Measurements from ENCODE around the gene MTHFSD.

Gene MTHFSD

DNA sequence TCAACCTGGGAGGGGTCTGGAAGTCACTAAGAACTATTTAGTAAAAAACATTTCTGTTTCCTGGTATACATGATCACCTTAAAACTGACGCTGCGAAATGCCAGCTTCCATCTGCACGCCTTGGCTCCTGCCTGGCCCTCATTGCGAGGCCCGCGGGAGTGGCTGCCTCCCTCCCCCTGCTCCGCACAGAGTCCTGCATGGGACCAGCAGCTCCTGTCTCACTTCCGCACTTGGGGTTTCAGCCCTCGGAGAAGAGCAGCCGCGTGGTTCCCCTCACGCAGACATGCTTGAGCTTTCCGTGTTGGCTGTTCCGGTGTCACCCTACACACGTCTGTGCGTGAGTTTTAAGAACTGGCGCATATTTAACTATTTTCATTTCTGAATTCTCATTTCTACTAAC is 18.4 kb downstream of the MTHFSD start:
- Histone ChIP-seq H3K36me3 (peaks cover 88% of the 10 kb centered on the region), H3K9me3 (no peaks in the 10 kb centered on the region), H3K4me1 (ENCODE audit: control insufficient read depth in 1 of 2, insufficient read depth in 1 of 2, low read depth in 1 of 2, low read length in 1 of 2) (no peaks in the 10 kb centered on the region), H3K27me3 (no peaks in the 10 kb centered on the region), H3K27ac (no peak overlapping the region), H3K4me3 (ENCODE audit: low read depth in 1 of 2, low read length in 1 of 2) (no peak overlapping the region)
- TF ChIP-seq, protein P1, sequence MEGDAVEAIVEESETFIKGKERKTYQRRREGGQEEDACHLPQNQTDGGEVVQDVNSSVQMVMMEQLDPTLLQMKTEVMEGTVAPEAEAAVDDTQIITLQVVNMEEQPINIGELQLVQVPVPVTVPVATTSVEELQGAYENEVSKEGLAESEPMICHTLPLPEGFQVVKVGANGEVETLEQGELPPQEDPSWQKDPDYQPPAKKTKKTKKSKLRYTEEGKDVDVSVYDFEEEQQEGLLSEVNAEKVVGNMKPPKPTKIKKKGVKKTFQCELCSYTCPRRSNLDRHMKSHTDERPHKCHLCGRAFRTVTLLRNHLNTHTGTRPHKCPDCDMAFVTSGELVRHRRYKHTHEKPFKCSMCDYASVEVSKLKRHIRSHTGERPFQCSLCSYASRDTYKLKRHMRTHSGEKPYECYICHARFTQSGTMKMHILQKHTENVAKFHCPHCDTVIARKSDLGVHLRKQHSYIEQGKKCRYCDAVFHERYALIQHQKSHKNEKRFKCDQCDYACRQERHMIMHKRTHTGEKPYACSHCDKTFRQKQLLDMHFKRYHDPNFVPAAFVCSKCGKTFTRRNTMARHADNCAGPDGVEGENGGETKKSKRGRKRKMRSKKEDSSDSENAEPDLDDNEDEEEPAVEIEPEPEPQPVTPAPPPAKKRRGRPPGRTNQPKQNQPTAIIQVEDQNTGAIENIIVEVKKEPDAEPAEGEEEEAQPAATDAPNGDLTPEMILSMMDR (IDR thresholded peaks at IDR 0.05) = no peak

DNA sequence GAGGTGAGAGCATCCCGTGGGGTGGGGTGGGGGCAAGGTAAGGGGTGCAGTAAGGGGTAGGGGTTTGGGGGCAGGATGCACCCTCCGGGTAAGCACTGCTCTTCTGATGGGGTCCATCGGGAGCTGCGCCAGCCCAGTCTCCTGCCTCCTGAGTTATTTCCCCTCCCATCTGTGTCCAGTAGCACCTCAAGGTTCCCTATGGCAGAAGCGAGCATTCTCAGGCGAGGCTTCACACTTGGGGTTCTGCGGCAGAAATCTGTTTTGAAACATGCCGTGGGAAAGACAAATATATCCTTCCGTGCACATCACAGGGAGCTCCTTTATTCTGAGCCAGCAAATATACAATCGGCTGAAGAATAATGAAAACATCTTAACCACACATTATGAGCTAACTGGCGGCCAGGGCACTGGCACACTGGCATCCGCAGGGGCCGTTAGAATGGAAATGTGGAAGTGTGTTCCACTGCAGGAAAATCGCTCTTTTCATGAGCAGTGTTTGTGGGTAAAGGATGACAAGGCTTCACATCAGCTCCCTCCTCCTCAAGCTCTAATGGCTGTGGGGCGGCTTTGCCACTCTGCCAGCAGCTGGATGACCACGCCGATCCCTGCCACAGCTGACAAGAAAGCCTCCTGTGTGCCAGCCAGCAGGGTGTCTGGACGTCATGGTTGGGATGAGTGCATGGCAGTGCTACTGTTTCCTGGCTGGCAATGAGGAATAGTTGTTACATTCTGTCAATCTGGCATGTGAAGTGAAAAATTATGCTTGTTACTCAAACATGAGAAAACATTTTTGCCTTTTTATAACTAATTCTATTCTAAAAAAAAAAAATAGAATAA is 20.0 kb downstream of the MTHFSD start:
- Histone ChIP-seq H3K4me3 (ENCODE audit: low read depth in 1 of 2, low read length in 1 of 2) (no peak overlapping the region), H3K27ac (no peak overlapping the region), H3K4me1 (ENCODE audit: control insufficient read depth in 1 of 2, insufficient read depth in 1 of 2, low read depth in 1 of 2, low read length in 1 of 2) (no peaks in the 10 kb centered on the region), H3K27me3 (no peaks in the 10 kb centered on the region), H3K36me3 (peaks cover 78% of the 10 kb centered on the region), H3K9me3 (no peaks in the 10 kb centered on the region)
- TF ChIP-seq, protein P1 (IDR thresholded peaks at IDR 0.05) = no peak

GRCh38 chr16:86533767-86534351 is 21.2 kb downstream of the MTHFSD start:
- Histone ChIP-seq H3K36me3 (peaks cover 71% of the 10 kb centered on the region), H3K9me3 (no peaks in the 10 kb centered on the region), H3K4me3 (ENCODE audit: low read depth in 1 of 2, low read length in 1 of 2) (no peak overlapping the region), H3K27ac (no peak overlapping the region), H3K4me1 (ENCODE audit: control insufficient read depth in 1 of 2, insufficient read depth in 1 of 2, low read depth in 1 of 2, low read length in 1 of 2) (no peaks in the 10 kb centered on the region), H3K27me3 (no peaks in the 10 kb centered on the region)
- TF ChIP-seq, protein P1 (IDR thresholded peaks at IDR 0.05) = no peak

GRCh38 chr16:86533076-86533475 is 22.0 kb downstream of the MTHFSD start:
- H3K4me3 ChIP-seq (ENCODE audit: low read depth in 1 of 2, low read length in 1 of 2) = no peak overlapping the region
- TF ChIP-seq, protein P1 (IDR thresholded peaks at IDR 0.05) = no peak
- no peak overlapping the region for H3K27ac ChIP-seq
- no peaks in the 10 kb centered on the region for H3K4me1 ChIP-seq (ENCODE audit: control insufficient read depth in 1 of 2, insufficient read depth in 1 of 2, low read depth in 1 of 2, low read length in 1 of 2)
- peaks cover 63% of the 10 kb centered on the region for H3K36me3 ChIP-seq
- no peaks in the 10 kb centered on the region for H3K9me3 ChIP-seq
- no peaks in the 10 kb centered on the region for H3K27me3 ChIP-seq

DNA sequence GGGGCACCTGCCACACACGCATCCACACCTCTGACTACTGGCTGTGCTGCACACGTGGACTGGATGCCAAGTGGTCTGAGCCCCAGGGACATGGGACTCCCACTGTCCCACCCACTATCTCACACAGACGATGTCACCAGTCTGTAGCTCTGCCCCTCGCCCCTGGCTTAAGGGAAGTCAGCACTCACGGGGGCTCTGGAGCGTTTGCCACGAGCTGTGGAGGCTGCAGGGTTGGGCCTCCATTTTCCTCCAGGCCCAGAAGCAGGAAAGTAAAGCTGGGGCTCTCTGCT is 22.6 kb downstream of the MTHFSD start:
- H3K27me3 ChIP-seq = no peaks in the 10 kb centered on the region
- no peak overlapping the region for H3K4me3 ChIP-seq (ENCODE audit: low read depth in 1 of 2, low read length in 1 of 2)
- TF ChIP-seq, protein P1 (IDR thresholded peaks at IDR 0.05) = no peak
- H3K9me3 ChIP-seq = no peaks in the 10 kb centered on the region
- H3K36me3 ChIP-seq = peaks cover 57% of the 10 kb centered on the region
- no peak overlapping the region for H3K27ac ChIP-seq
- no peaks in the 10 kb centered on the region for H3K4me1 ChIP-seq (ENCODE audit: control insufficient read depth in 1 of 2, insufficient read depth in 1 of 2, low read depth in 1 of 2, low read length in 1 of 2)

Measured in neutrophil (primary cell).